GM19372 (cell line): ENCODE data around the gene PHLDB2.
"Not testable (repeated sequence)": the region's sequence is repeated elsewhere in the genome, so short reads cannot be mapped to it uniquely, and the experiment has no call there.

Experiments used
- ATAC-seq: cut with Tn5 transposase; IDR thresholded peaks from one replicate; pipeline ENCODE4 v1.9.1; 2021; ENCODE audit warnings: mild to moderate bottlenecking, low read depth, moderate library complexity; ENCODE audit not compliant: unreplicated experiment

Gene PHLDB2

GRCh38 chr3:111859061-111859973 lies at the start of gene PHLDB2:
PHLDB2 (plus strand) TSS chr3:111859265; CDS start chr3:111884078, 24,813 bp downstream.
- peak; percentile 33 for ATAC-seq

- ATAC-seq: no peak
Measured at GRCh38 chr3:111810909-111811308, 48.2 kb upstream of the PHLDB2 start.

- ATAC-seq: no peak
Measured at GRCh38 chr3:111811811-111812210, 47.3 kb upstream of the PHLDB2 start.

- ATAC-seq: no peak
Measured at GRCh38 chr3:111812701-111813100, 46.4 kb upstream of the PHLDB2 start.

GRCh38 chr3:111813441-111813840 lies 45.6 kb upstream of the PHLDB2 start:
- no peak for ATAC-seq

- no peak for ATAC-seq
Measured at GRCh38 chr3:111813979-111814378, 45.1 kb upstream of the PHLDB2 start.

- not testable (repeated sequence) for ATAC-seq
Measured at GRCh38 chr3:111816771-111817170, 42.3 kb upstream of the PHLDB2 start.

GRCh38 chr3:111819927-111820326 lies 39.1 kb upstream of the PHLDB2 start:
- ATAC-seq: no peak

GRCh38 chr3:111820651-111821050 lies 38.4 kb upstream of the PHLDB2 start:
- no peak for ATAC-seq

- no peak for ATAC-seq
Measured at GRCh38 chr3:111821891-111822290, 37.2 kb upstream of the PHLDB2 start.

GRCh38 chr3:111822804-111823203 lies 36.3 kb upstream of the PHLDB2 start:
- ATAC-seq: no peak

- ATAC-seq: no peak
Measured at GRCh38 chr3:111823341-111823855, 35.7 kb upstream of the PHLDB2 start.

- no peak for ATAC-seq
Measured at GRCh38 chr3:111824351-111824750, 34.7 kb upstream of the PHLDB2 start.

- no peak for ATAC-seq
Measured at GRCh38 chr3:111827871-111828270, 31.2 kb upstream of the PHLDB2 start.

GRCh38 chr3:111828530-111828929 lies 30.5 kb upstream of the PHLDB2 start:
- no peak for ATAC-seq

- no peak for ATAC-seq
Measured at GRCh38 chr3:111829023-111829422, 30.0 kb upstream of the PHLDB2 start.

- no peak for ATAC-seq
Measured at GRCh38 chr3:111831840-111832239, 27.2 kb upstream of the PHLDB2 start.

- no peak for ATAC-seq
Measured at GRCh38 chr3:111837112-111837511, 22.0 kb upstream of the PHLDB2 start.

GRCh38 chr3:111838133-111838532 lies 20.9 kb upstream of the PHLDB2 start:
- no peak for ATAC-seq

- no peak for ATAC-seq
Measured at GRCh38 chr3:111846039-111846438, 13.0 kb upstream of the PHLDB2 start.

GRCh38 chr3:111846717-111847116 lies 12.3 kb upstream of the PHLDB2 start:
- no peak for ATAC-seq

- ATAC-seq: no peak
Measured at GRCh38 chr3:111848283-111848682, 10.8 kb upstream of the PHLDB2 start.
